Upper lobe of right lung (tissue), 1 donor: Measurements from ENCODE around the gene SYNPO2. TPM values are rescaled to one million over a fixed set of nuclear protein-coding genes. Genes with fewer than 3 reads are reported as not detected.
A peak's percentile ranks its signal among the peaks of the same experiment; 100 is the strongest.
"Not testable (repeated sequence)": the region's sequence is repeated elsewhere in the genome, so short reads cannot be mapped to it uniquely, and the experiment has no call there.

Experiments
- ATAC-seq: fragments of 200-7000 bp; cut with Tn5 transposase; one replicate; pipeline ENCODE4 v1.9.1; 2020; ENCODE audit warnings: mild to moderate bottlenecking, moderate library complexity
- DNase-seq: peaks from one replicate; pipeline ENCODE4 v3.0.0-alpha.2; 2020
- H3K27ac ChIP-seq: fragments of 200-600 bp; one replicate; pipeline ENCODE4 v1.8.0; 2022
- H3K27me3 ChIP-seq: fragments of 200-600 bp; one replicate; pipeline ENCODE4 v1.8.0; 2022; ENCODE audit warnings: mild to moderate bottlenecking
- H3K36me3 ChIP-seq: fragments of 200-600 bp; one replicate; pipeline ENCODE4 v1.8.0; 2022
- H3K4me1 ChIP-seq: fragments of 200-600 bp; one replicate; pipeline ENCODE4 v1.8.0; 2022
- H3K4me3 ChIP-seq: fragments of 200-600 bp; one replicate; pipeline ENCODE4 v1.8.0; 2022; ENCODE audit warnings: mild to moderate bottlenecking
- H3K9me3 ChIP-seq: fragments of 200-600 bp; one replicate; pipeline ENCODE4 v1.8.0; 2022
- intact Hi-C: fragments of 100-400 bp; cut with DNase I; formaldehyde crosslinking; loops from one replicate; pipeline ENCODE4 v1.11.0; 2022
- total RNA-seq: library from RNA; stranded (reverse); fragmentation: NEBNext Ultra II Directional; extraction: Animal tissue kit (Norgen Biotek cat#: 25700); gene quantifications from one replicate; pipeline ENCODE4 v1.2.1, GENCODE V29; 2021
- TF ChIP-seq, protein P1 (sequence below): fragments of 200-600 bp; IDR thresholded peaks from one replicate; pipeline ENCODE4 v1.8.0; 2022; ENCODE audit warnings: antibody characterized with exemption
- donor health status: DM: no; HTN: yes; CAD: no; lungs with severe emphysema.

Gene SYNPO2
- total RNA-seq, 1 donor from 2014 or later: 38.9 TPM

DNA sequence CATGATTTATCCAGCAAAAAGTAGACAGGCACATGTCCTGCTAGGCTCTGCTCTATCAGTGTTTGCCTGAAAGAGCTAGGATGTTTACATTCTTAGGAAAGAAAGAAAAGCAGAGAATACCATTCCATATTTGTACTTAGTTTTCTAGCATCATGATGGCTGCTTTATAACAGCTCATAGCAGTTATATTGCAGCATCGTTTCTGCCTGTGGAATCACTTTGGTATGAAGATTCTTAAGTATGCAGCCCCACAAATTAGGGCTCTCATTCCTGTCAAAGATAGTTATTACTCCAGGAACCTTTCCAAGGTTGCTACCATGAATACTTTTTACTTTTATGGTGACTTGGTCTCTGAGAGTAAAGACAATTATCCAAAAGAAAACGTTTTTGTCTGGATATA is 128.0 kb downstream of the SYNPO2 start:
- DNase-seq: no peak
- Histone ChIP-seq H3K4me3 (no peak overlapping the region), H3K4me1 (no peaks in the 10 kb centered on the region), H3K27ac (peak overlapping the region; percentile 28), H3K27me3 (no peaks in the 10 kb centered on the region), H3K36me3 (no peaks in the 10 kb centered on the region), H3K9me3 (no peaks in the 10 kb centered on the region)
- ATAC-seq: no peak
- intact Hi-C loops: no loop called here
- TF ChIP-seq, protein P1, sequence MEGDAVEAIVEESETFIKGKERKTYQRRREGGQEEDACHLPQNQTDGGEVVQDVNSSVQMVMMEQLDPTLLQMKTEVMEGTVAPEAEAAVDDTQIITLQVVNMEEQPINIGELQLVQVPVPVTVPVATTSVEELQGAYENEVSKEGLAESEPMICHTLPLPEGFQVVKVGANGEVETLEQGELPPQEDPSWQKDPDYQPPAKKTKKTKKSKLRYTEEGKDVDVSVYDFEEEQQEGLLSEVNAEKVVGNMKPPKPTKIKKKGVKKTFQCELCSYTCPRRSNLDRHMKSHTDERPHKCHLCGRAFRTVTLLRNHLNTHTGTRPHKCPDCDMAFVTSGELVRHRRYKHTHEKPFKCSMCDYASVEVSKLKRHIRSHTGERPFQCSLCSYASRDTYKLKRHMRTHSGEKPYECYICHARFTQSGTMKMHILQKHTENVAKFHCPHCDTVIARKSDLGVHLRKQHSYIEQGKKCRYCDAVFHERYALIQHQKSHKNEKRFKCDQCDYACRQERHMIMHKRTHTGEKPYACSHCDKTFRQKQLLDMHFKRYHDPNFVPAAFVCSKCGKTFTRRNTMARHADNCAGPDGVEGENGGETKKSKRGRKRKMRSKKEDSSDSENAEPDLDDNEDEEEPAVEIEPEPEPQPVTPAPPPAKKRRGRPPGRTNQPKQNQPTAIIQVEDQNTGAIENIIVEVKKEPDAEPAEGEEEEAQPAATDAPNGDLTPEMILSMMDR: no peak

DNA sequence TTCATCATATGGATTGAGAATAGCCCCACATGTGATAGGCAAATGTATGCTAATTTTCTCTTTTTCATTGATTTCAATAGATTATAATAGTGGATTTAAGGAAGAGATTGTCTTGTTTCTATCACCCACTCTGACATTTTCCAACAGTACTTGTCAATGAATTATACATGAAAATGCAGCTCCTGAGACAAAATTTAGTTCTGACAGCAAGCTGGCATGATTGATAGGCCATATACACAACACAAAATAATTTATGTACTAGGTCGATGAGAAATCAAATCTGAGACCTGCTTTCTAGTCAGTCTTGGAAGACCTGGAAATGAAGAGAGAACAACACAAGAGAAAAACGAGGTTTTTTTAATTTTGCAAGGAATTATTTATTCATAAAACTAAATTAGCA is 129.0 kb downstream of the SYNPO2 start:
- Histone ChIP-seq H3K27ac (no peak overlapping the region), H3K4me3 (no peak overlapping the region), H3K9me3 (no peaks in the 10 kb centered on the region), H3K36me3 (no peaks in the 10 kb centered on the region), H3K27me3 (no peaks in the 10 kb centered on the region), H3K4me1 (no peaks in the 10 kb centered on the region)
- ATAC-seq: no peak
- intact Hi-C loops: no loop called here
- DNase-seq: no peak
- TF ChIP-seq, protein P1: no peak

DNA sequence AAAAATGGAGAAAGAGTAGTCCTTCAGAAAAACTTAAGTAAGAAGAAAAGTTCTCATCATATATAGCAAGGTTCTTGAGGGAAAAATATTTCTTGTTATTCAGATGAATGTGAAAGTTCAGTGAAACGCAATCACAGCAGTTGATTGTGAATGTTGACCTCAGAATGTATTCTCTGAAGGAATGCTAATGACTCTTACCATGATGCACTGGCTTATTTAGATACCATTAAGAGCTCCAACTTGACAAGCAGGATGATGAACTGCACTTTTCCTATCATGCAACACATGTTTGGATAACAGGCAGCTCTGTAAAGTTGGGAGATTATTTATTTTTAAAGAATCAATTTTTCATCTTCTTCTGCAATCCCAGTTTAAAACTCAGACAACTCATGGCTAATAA is 131.5 kb downstream of the SYNPO2 start:
- DNase-seq: no peak

DNA sequence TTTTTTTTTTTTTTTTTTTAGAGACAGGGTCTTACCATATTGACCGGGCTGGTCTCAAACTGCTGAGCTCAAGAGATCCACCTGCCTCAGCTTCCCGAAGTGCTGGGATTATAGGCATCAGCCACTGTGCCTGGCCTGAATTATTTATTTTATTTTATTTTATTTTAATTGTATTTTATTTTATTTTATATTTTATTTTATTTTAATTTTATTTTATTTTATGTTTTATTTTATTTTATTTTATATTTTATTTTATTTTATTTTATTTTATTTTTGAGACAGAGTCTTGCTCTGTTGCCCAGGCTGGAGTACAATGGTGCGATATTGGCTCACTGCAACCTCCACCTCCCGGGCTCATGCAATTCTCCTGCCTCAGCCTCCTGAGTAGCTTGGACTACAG is 133.9 kb downstream of the SYNPO2 start:
- H3K27me3 ChIP-seq, H3K9me3 ChIP-seq, H3K27ac ChIP-seq, DNase-seq, intact Hi-C loops, ATAC-seq, H3K4me3 ChIP-seq, H3K36me3 ChIP-seq: not testable (repeated sequence)
- H3K4me1 ChIP-seq: peaks cover 15% of the 10 kb centered on the region

More for the DNA sequence above, 131.5 kb downstream of the SYNPO2 start:
- TF ChIP-seq, protein P1: no peak
- Histone ChIP-seq H3K9me3 (no peaks in the 10 kb centered on the region), H3K4me3 (no peak overlapping the region), H3K27me3 (no peaks in the 10 kb centered on the region), H3K27ac (no peak overlapping the region), H3K4me1 (peaks cover 3% of the 10 kb centered on the region), H3K36me3 (no peaks in the 10 kb centered on the region)
- ATAC-seq: no peak
- intact Hi-C loops: no loop called here

DNA sequence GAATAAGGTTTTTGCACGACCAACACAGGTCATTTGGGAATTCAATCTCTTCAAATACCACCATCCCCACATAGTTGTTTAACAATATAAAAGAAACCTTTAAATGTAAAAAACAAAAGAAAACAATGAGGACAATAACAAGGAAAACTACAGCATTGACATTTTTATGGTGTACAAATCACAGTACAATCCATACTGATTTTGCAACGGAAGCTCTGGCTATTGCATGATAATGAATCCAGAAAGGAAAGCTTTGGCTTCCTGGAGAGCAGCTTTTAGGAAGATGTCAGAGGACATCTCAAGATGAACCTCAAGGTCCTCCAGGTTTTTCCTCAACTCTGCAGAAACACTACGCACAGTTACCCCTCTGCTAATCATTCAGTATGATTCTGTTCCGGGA is 135.4 kb downstream of the SYNPO2 start:
- ATAC-seq: no peak
- intact Hi-C loops: no loop called here

DNA sequence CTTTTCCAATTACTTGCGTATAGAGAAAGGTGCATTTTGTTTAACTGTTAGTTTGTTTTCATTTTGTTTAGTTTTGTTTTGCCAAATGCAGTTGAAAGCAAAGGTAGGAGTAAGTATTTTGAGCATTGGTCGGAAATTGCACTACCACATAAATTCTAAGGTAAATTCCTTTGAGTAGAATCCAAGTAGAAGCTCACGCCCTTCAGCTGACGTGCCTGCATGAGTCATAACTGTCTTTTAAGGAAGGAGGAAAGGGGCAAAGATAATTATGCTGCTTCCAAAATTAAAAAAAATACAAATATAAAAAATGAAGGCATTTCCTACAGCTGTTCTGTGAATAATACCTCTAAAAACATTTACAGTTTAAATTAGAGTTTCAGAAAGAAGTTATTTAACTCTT is 136.8 kb downstream of the SYNPO2 start:
- no peaks in the 10 kb centered on the region for H3K27me3 ChIP-seq
- ATAC-seq (peak; percentile 71), DNase-seq (peak; percentile 63)
- TF ChIP-seq, protein P1: no peak
- peaks cover 15% of the 10 kb centered on the region for H3K4me1 ChIP-seq
- no peaks in the 10 kb centered on the region for H3K36me3 ChIP-seq
- intact Hi-C loops: no loop called here
- no peaks in the 10 kb centered on the region for H3K9me3 ChIP-seq
- H3K4me3 ChIP-seq: peak overlapping the region; percentile 33
- H3K27ac ChIP-seq: peak overlapping the region; percentile 86

More for the DNA sequence above, 135.4 kb downstream of the SYNPO2 start:
- peaks cover 15% of the 10 kb centered on the region for H3K4me1 ChIP-seq
- DNase-seq: no peak
- H3K36me3 ChIP-seq: no peaks in the 10 kb centered on the region
- H3K27me3 ChIP-seq: no peaks in the 10 kb centered on the region
- no peak overlapping the region for H3K27ac ChIP-seq
- no peak overlapping the region for H3K4me3 ChIP-seq
- TF ChIP-seq, protein P1: no peak
- no peaks in the 10 kb centered on the region for H3K9me3 ChIP-seq
